SK-N-MC (cell line): ENCODE measurements around the gene SLC6A11.

ENCODE experiments used
- DNase-seq: peaks from one replicate; pipeline ENCODE4 v3.0.0-alpha.2; 2011; ENCODE audit warnings: low read depth, low spot score
- H3K27ac ChIP-seq: fragments of 200-600 bp; sonication (generic); 2 replicates; pipeline ENCODE4 v1.5.1; 2016; ENCODE audit warnings: mixed run types
- H3K36me3 ChIP-seq: fragments of 200-600 bp; sonication (generic); 2 replicates; pipeline ENCODE4 v1.6.1; 2017; ENCODE audit warnings: antibody characterized with exemption, low read length, mixed read lengths; ENCODE audit not compliant: insufficient read depth
- H3K4me3 ChIP-seq: fragments of 200-600 bp; sonication (generic); 2 replicates; pipeline ENCODE4 v1.5.1; 2016
- H3K9ac ChIP-seq: fragments of 200-600 bp; sonication (generic); 2 replicates; pipeline ENCODE4 v1.8.0; 2017; ENCODE audit warnings: mixed run types, mixed read lengths; ENCODE audit not compliant: insufficient read length
- H3K9me3 ChIP-seq: fragments of 200-600 bp; sonication (generic); 2 replicates; pipeline ENCODE4 v1.6.1; 2017; ENCODE audit warnings: low read depth, mild to moderate bottlenecking, antibody characterized with exemption, low read length, moderate library complexity, mixed read lengths
- EZH2 ChIP-seq: fragments of 200-600 bp; sonication (generic); IDR thresholded peaks from one replicate; pipeline ENCODE4 v1.6.1; 2017; ENCODE audit warnings: antibody characterized with exemption
- FOXP2 ChIP-seq: optimal IDR thresholded peaks from 2 replicates; pipeline ENCODE3; 2011; ENCODE audit warnings: mild to moderate bottlenecking, moderate library complexity; ENCODE audit not compliant: insufficient read depth; ENCODE audit errors: extremely low read length, control extremely low read depth
- POLR2AphosphoS5 ChIP-seq: IDR thresholded peaks from 2 replicates; pipeline ENCODE4 v1.6.1; 2012; ENCODE audit warnings: mild to moderate bottlenecking, low read depth, low read length, borderline replicate concordance

SLC6A11 gene

GRCh38 chr3:10816019-10816862 lies at the start of gene SLC6A11:
Gene SLC6A11 (plus strand): TSS chr3:10816228. CDS start chr3:10816266, 38 bp downstream.
- H3K4me3 ChIP-seq: no peak within 1 kb of the TSS
- no peak for DNase-seq
- no peaks in the 10 kb centered on the region for H3K9me3 ChIP-seq
- H3K27ac ChIP-seq: no peak within 1 kb of the TSS
- no peak within 1 kb of the TSS for H3K9ac ChIP-seq
- H3K36me3 ChIP-seq: no peaks in the 10 kb centered on the region
- no peak for TF ChIP-seq FOXP2
- TF ChIP-seq EZH2: no peak
- TF ChIP-seq POLR2AphosphoS5: no peak

- DNase-seq: no peak
- TF ChIP-seq POLR2AphosphoS5 (no peak), FOXP2 (no peak), EZH2 (no peak)
- no peak overlapping the region for H3K4me3 ChIP-seq
- H3K36me3 ChIP-seq: no peaks in the 10 kb centered on the region
- H3K27ac ChIP-seq: no peak overlapping the region
- no peak overlapping the region for H3K9ac ChIP-seq
- no peaks in the 10 kb centered on the region for H3K9me3 ChIP-seq
Observed at GRCh38 chr3:10768708-10769394, 47.2 kb upstream of the SLC6A11 start.

- TF ChIP-seq POLR2AphosphoS5 (no peak), EZH2 (no peak), FOXP2 (no peak)
- H3K36me3 ChIP-seq: no peaks in the 10 kb centered on the region
- H3K9ac ChIP-seq: no peak overlapping the region
- H3K9me3 ChIP-seq: no peaks in the 10 kb centered on the region
- no peak overlapping the region for H3K27ac ChIP-seq
- no peak overlapping the region for H3K4me3 ChIP-seq
- DNase-seq: no peak
Observed at GRCh38 chr3:10770547-10770946, 45.5 kb upstream of the SLC6A11 start.

- H3K27ac ChIP-seq: no peak overlapping the region
- H3K9me3 ChIP-seq: no peaks in the 10 kb centered on the region
- no peak for DNase-seq
Observed at GRCh38 chr3:10770981-10771380, 45.0 kb upstream of the SLC6A11 start.

DNA sequence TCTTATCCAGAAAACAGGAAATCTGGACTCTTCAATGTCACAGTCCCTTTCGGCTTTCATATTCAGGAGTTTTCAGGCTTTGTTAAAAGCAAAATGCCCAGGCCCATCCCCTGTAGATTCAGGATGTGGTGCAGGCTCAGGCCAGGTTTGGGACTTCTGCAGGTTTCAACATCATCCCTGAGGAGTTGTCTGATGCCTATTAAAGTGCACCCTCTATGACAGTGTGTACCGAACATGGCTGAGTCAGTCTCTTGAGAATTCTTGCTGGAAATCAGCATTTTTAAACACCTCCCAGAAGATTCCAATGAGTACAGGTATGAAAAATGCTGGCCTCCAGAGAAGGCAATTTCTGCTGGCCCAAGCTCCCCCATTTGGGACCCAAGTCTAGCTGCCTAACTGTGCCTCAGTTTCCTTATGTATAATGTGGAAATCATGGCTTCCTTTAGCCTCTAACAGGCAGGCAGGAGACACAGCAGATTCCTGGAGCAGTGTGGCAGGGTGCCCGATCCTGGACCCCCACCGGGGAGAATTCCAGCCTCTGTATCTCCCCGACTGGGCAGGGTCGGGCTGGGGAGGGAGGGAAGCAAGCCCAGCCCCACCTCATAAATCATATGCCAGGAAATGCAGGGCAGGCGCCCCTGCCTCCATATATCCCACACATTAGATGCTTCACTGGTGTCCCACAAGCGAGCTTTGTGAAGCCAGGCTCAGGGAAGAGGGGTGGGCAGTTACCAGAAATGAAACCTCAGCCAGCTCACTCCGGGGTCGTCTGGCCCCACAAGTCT lies 44.4 kb upstream of the SLC6A11 start:
- no peak overlapping the region for H3K27ac ChIP-seq
- H3K9ac ChIP-seq: no peak overlapping the region

More at GRCh38 chr3:10770981-10771380, 45.0 kb upstream of the SLC6A11 start:
- H3K4me3 ChIP-seq: no peak overlapping the region
- no peak for TF ChIP-seq FOXP2
- no peak for TF ChIP-seq EZH2
- no peak for TF ChIP-seq POLR2AphosphoS5
- no peaks in the 10 kb centered on the region for H3K36me3 ChIP-seq
- no peak overlapping the region for H3K9ac ChIP-seq

DNA sequence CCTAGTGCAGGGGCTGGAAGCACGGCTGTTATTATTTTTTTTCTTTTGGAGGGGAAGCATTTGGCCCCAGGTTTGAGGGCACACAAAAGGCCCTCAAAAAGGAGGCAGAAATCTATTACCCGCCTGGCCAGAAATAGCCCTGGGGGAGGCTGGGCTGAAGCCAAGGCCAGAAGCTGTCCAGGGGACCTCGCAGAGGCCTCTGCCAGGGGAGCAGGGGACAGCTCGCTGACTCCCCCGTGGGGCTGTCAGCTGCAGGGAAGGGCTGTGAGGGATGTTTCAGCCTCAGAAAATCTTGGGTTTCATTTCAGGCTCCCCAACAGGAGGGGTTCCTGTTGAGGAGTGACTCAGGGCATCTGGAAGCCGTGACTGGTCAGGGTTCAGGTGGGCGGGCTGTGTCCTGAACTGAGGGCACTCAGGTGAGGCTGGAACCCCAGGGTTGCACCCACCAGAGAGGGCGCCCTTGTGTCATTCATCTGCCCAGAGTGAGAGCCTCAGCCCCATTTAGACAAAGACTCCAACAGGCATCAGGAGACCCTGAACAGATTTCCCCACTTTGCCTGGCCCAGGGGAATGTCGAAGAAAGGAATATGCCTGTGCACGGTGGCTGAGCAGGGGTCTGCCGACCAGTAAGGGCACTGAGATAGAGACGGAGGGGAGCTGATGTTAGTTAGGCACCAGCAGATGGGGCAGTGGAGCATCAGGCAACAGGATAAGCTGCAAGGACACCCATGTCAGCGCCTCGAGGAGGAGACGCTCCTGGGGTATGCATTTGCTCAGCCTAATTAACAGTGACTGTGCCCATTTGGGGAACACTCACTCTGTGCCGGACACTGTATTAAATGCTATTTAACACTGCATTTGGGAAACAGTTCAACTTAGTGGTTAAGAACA lies 43.5 kb upstream of the SLC6A11 start:
- H3K4me3 ChIP-seq: no peak overlapping the region
- TF ChIP-seq POLR2AphosphoS5: no peak
- TF ChIP-seq FOXP2: no peak
- TF ChIP-seq EZH2: no peak
- no peaks in the 10 kb centered on the region for H3K9me3 ChIP-seq
- no peak overlapping the region for H3K27ac ChIP-seq
- no peaks in the 10 kb centered on the region for H3K36me3 ChIP-seq
- DNase-seq: no peak
- H3K9ac ChIP-seq: no peak overlapping the region

More for the DNA sequence above, 44.4 kb upstream of the SLC6A11 start:
- Histone ChIP-seq H3K9me3 (no peaks in the 10 kb centered on the region), H3K36me3 (no peaks in the 10 kb centered on the region), H3K4me3 (no peak overlapping the region)
- TF ChIP-seq FOXP2 (no peak), EZH2 (no peak), POLR2AphosphoS5 (no peak)
- DNase-seq: no peak

GRCh38 chr3:10774129-10774670 lies 41.8 kb upstream of the SLC6A11 start:
- TF ChIP-seq EZH2: no peak
- TF ChIP-seq POLR2AphosphoS5: no peak
- no peak for DNase-seq
- Histone ChIP-seq H3K27ac (no peak overlapping the region), H3K4me3 (no peak overlapping the region), H3K9ac (no peak overlapping the region), H3K9me3 (no peaks in the 10 kb centered on the region), H3K36me3 (no peaks in the 10 kb centered on the region)
